WTC11 (cell line): ENCODE measurements around the gene ZNF317. TPM values are rescaled to one million over a fixed set of nuclear protein-coding genes. Genes with fewer than 3 reads are reported as not detected.

ENCODE experiments used
- ATAC-seq: fragments of 200-7000 bp; cut with Tn5 transposase; 2 replicates; pipeline ENCODE4 v1.10.0; 2021; ENCODE audit warnings: mild to moderate bottlenecking, moderate library complexity
- CTCF ChIA-PET: fragments of 300-600 bp; sonication (Branson Sonifier 250); formaldehyde crosslinking; loops from one replicate; lab custom pipeline; 2021; ENCODE audit warnings: antibody characterized with exemption; lab: Charles Lee
- POLR2A ChIA-PET: fragments of 350-600 bp; sonication (Branson Sonifier 250); formaldehyde crosslinking; loops from one replicate; lab custom pipeline; 2021; ENCODE audit warnings: antibody characterized with exemption; lab: Charles Lee
- DNase-seq: peaks from one replicate; pipeline ENCODE4 v3.0.0; 2021; ENCODE audit warnings: low spot score
- H3K27ac Mint-ChIP-seq: 2 replicates; pipeline ENCODE4 v1.8.0; 2021; ENCODE audit warnings: mixed read lengths
- H3K27me3 Mint-ChIP-seq: 2 replicates; pipeline ENCODE4 v1.8.0; 2021; ENCODE audit warnings: low read depth, mild to moderate bottlenecking, moderate library complexity, mixed read lengths
- H3K36me3 Mint-ChIP-seq: 2 replicates; pipeline ENCODE4 v1.8.0; 2021; ENCODE audit warnings: mixed read lengths
- H3K4me1 Mint-ChIP-seq: 2 replicates; pipeline ENCODE4 v1.8.0; 2022; ENCODE audit warnings: mixed read lengths
- H3K4me3 Mint-ChIP-seq: 2 replicates; pipeline ENCODE4 v1.8.0; 2021; ENCODE audit warnings: mild to moderate bottlenecking, moderate library complexity, mixed read lengths
- H3K9me3 Mint-ChIP-seq: 2 replicates; pipeline ENCODE4 v1.8.0; 2021; ENCODE audit warnings: mixed read lengths
- ARID4B ChIP-seq: sonication (generic); formaldehyde crosslinking; IDR thresholded peaks from 2 replicates; pipeline ENCODE4 v1.8.0; 2023; ENCODE audit warnings: missing genetic modification reagents, mild to moderate bottlenecking, borderline replicate concordance
- ATF3 ChIP-seq: sonication (generic); formaldehyde crosslinking; conservative IDR thresholded peaks from 2 replicates; pipeline ENCODE4 v1.8.1; 2022; ENCODE audit warnings: mild to moderate bottlenecking, missing genetic modification reagents
- CBFB ChIP-seq: sonication (generic); formaldehyde crosslinking; IDR thresholded peaks from 2 replicates; pipeline ENCODE4 v1.8.1; 2022; ENCODE audit warnings: mild to moderate bottlenecking, low read depth, missing genetic modification reagents
- E2F1 ChIP-seq: sonication (generic); formaldehyde crosslinking; IDR thresholded peaks from 2 replicates; pipeline ENCODE4 v1.8.0; 2022; ENCODE audit warnings: mild to moderate bottlenecking, missing genetic modification reagents
- ELF4 ChIP-seq: sonication (generic); formaldehyde crosslinking; IDR thresholded peaks from 2 replicates; pipeline ENCODE4 v1.8.1; 2022; ENCODE audit warnings: low read depth, mild to moderate bottlenecking, moderate library complexity, missing genetic modification reagents
- EMX1 ChIP-seq: fragments of 250-450 bp; sonication (Bioruptor Pico); IDR thresholded peaks from 2 replicates; pipeline ENCODE4 v1.8.0; 2021; ENCODE audit warnings: mild to moderate bottlenecking
- RORB ChIP-seq: fragments of 250-450 bp; sonication (Bioruptor Pico); IDR thresholded peaks from 2 replicates; pipeline ENCODE4 v1.9.0; 2021; ENCODE audit warnings: mild to moderate bottlenecking
- SOX15 ChIP-seq: fragments of 250-450 bp; sonication (Bioruptor Pico); IDR thresholded peaks from 2 replicates; pipeline ENCODE4 v1.9.0; 2021; ENCODE audit warnings: mild to moderate bottlenecking
- SP1 ChIP-seq: sonication (generic); formaldehyde crosslinking; conservative IDR thresholded peaks from 2 replicates; pipeline ENCODE4 v1.8.1; 2022; ENCODE audit warnings: missing genetic modification reagents
- TP53 ChIP-seq: sonication (generic); formaldehyde crosslinking; IDR thresholded peaks from 2 replicates; pipeline ENCODE4 v1.8.1; 2023; ENCODE audit warnings: mild to moderate bottlenecking, missing genetic modification reagents
- ZMAT4 ChIP-seq: fragments of 250-450 bp; sonication (Bioruptor Pico); IDR thresholded peaks from 2 replicates; pipeline ENCODE4 v1.9.0; 2021; ENCODE audit warnings: mild to moderate bottlenecking
- ZNF138 ChIP-seq: sonication (generic); formaldehyde crosslinking; conservative IDR thresholded peaks from 2 replicates; pipeline ENCODE4 v1.8.1; 2022; ENCODE audit warnings: mild to moderate bottlenecking, moderate library complexity, missing genetic modification reagents
- ZNF219 ChIP-seq: sonication (generic); formaldehyde crosslinking; IDR thresholded peaks from 2 replicates; pipeline ENCODE4 v1.8.0; 2023; ENCODE audit warnings: missing genetic modification reagents, mild to moderate bottlenecking, borderline replicate concordance
- ZNF396 ChIP-seq: fragments of 250-450 bp; sonication (Bioruptor Pico); IDR thresholded peaks from 2 replicates; pipeline ENCODE4 v1.8.0; 2021; ENCODE audit warnings: mild to moderate bottlenecking, moderate library complexity, borderline replicate concordance
- ZNF423 ChIP-seq: fragments of 250-450 bp; sonication (Bioruptor Pico); IDR thresholded peaks from 2 replicates; pipeline ENCODE4 v2.1.2; 2022; ENCODE audit warnings: mild to moderate bottlenecking, moderate library complexity
- total RNA-seq: library from RNA; stranded (reverse); gene quantifications from 3 replicates; pipeline ENCODE4 v1.2.3, GENCODE V29; 2021
- TF ChIP-seq, protein P1 (sequence below): sonication (generic); formaldehyde crosslinking; IDR thresholded peaks from 2 replicates; pipeline ENCODE4 v1.8.1; 2022; ENCODE audit warnings: low read depth, missing genetic modification reagents, borderline replicate concordance
- TF ChIP-seq, protein P2 (sequence below): fragments of 250-450 bp; sonication (Bioruptor Pico); conservative IDR thresholded peaks from 2 replicates; pipeline ENCODE4 v1.9.0; 2021; ENCODE audit warnings: mild to moderate bottlenecking
- TF ChIP-seq, protein P3 (sequence below): sonication (generic); formaldehyde crosslinking; IDR thresholded peaks from 2 replicates; pipeline ENCODE4 v1.8.1; 2023; ENCODE audit warnings: mild to moderate bottlenecking, missing genetic modification reagents
- TF ChIP-seq, protein P4 (sequence below): sonication (generic); formaldehyde crosslinking; IDR thresholded peaks from 2 replicates; pipeline ENCODE4 v1.8.0; 2022; ENCODE audit warnings: mild to moderate bottlenecking, missing genetic modification reagents

The ZNF317 gene
- total RNA-seq, 1 experiment from 2014 or later: 38.7 TPM

DNA sequence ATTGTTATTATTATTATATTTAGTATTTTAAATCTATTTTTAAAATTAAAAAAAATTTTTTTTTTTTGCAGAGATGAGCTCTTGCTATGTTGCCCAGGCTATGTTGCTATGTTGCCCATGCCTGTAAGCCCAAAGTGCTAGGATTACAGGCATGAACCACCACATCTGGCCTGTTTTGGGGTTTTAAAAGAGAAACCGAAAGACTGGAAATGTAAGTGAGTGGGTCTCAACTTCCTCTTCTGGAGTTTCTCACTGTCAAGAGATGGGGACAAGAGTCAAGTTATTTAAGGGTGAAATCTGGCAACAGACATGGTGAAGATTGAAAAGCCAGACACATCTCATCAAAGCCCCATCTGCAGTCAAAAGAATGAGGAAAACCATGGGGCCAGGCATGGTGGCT lies 9.2 kb upstream of the ZNF317 start:
- DNase-seq (no peak), ATAC-seq (no peak)
- H3K27me3 Mint-ChIP-seq: peaks cover 25% of the 10 kb centered on the region
- H3K36me3 Mint-ChIP-seq: peaks cover 19% of the 10 kb centered on the region
- TF ChIP-seq, protein P1, sequence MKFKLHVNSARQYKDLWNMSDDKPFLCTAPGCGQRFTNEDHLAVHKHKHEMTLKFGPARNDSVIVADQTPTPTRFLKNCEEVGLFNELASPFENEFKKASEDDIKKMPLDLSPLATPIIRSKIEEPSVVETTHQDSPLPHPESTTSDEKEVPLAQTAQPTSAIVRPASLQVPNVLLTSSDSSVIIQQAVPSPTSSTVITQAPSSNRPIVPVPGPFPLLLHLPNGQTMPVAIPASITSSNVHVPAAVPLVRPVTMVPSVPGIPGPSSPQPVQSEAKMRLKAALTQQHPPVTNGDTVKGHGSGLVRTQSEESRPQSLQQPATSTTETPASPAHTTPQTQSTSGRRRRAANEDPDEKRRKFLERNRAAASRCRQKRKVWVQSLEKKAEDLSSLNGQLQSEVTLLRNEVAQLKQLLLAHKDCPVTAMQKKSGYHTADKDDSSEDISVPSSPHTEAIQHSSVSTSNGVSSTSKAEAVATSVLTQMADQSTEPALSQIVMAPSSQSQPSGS (CRISPR knock-in tag): no peak
- TF ChIP-seq, protein P2, sequence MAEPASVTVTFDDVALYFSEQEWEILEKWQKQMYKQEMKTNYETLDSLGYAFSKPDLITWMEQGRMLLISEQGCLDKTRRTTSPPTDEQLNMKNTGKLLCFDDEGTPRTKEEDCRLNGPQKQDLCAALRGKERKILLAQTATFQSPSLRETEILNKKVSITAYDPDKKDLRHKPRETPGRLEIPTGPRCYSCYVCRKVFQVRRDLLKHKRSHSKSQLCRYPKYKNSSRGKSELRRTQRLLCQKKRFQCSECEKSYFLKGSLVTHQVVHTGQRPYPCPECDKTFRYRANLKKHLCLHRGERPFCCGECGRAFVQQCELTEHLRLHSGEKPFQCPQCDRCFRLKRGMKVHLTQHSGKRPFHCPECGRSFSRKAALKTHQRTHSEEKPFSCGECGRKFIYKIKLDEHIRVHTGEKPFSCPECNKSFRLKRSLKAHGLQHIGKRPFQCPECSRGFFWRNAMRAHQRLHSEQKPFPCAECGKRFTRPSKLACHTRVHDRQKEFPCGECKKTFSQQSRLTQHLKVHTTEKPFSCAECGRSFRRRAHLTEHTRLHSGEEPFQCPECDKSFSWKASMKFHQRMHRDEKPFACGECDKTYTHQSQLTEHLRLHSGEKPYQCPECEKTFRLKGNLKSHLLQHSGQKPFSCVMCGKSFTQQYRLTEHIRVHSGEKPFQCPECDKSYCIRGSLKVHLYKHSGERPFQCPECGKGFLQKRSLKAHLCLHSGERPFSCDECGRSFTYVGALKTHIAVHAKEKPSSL (CRISPR knock-in tag): no peak
- TF ChIP-seq ELF4 (CRISPR knock-in tag): no peak
- no peak for TF ChIP-seq CBFB (CRISPR knock-in tag)
- TF ChIP-seq SP1: no peak
- TF ChIP-seq ATF3 (CRISPR knock-in tag): no peak
- no peak for TF ChIP-seq ZNF396
- TF ChIP-seq ZNF219 (CRISPR knock-in tag): no peak
- TF ChIP-seq, protein P3, sequence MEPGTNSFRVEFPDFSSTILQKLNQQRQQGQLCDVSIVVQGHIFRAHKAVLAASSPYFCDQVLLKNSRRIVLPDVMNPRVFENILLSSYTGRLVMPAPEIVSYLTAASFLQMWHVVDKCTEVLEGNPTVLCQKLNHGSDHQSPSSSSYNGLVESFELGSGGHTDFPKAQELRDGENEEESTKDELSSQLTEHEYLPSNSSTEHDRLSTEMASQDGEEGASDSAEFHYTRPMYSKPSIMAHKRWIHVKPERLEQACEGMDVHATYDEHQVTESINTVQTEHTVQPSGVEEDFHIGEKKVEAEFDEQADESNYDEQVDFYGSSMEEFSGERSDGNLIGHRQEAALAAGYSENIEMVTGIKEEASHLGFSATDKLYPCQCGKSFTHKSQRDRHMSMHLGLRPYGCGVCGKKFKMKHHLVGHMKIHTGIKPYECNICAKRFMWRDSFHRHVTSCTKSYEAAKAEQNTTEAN (CRISPR knock-in tag): no peak
- TF ChIP-seq EMX1 (CRISPR knock-in tag): no peak
- TF ChIP-seq E2F1 (CRISPR knock-in tag): no peak
- no peak for TF ChIP-seq RORB (CRISPR knock-in tag)
- no peak for TF ChIP-seq SOX15 (CRISPR knock-in tag)
- no peak for TF ChIP-seq ZMAT4
- no peak for TF ChIP-seq ZNF138 (CRISPR knock-in tag)
- TF ChIP-seq, protein P4, sequence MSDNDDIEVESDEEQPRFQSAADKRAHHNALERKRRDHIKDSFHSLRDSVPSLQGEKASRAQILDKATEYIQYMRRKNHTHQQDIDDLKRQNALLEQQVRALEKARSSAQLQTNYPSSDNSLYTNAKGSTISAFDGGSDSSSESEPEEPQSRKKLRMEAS: no peak
- TF ChIP-seq TP53 (CRISPR knock-in tag): no peak
- no peak for TF ChIP-seq ARID4B (CRISPR knock-in tag)
- no peak for TF ChIP-seq ZNF423
- TF ChIP-seq, all 79 proteins: peak for 0
- H3K4me1 Mint-ChIP-seq: no peaks in the 10 kb centered on the region
- H3K4me3 Mint-ChIP-seq: no peak overlapping the region
- ChIA-PET CTCF (no interaction called here), POLR2A (no interaction called here)
- peaks cover 40% of the 10 kb centered on the region for H3K9me3 Mint-ChIP-seq
- H3K27ac Mint-ChIP-seq: no peak overlapping the region
